Measurements from ENCODE around the gene RAP1GDS1.
"Not testable (repeated sequence)": the region's sequence is repeated elsewhere in the genome, so short reads cannot be mapped to it uniquely, and the experiment has no call there.

RAP1GDS1 gene

DNA sequence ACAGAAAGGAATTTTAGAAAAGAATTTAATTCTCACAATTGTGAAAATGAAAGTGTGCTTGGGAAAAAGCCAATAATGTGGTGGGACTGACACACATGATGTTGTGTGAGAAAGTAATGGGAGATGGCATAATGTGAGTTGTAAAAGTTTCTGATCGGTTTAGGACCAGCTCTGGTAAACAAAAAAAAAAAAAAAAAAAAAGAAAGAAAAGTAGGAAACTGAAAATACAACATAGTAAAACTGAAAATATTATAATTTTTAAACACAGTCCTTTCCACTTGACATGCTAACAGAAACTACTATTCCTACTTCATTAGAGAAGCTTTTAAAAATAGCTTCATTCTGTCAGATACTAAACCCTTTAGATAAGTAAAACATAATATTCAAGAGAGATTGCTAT lies 28.2 kb downstream of the RAP1GDS1 start:
- DNase-seq: no peak

DNA sequence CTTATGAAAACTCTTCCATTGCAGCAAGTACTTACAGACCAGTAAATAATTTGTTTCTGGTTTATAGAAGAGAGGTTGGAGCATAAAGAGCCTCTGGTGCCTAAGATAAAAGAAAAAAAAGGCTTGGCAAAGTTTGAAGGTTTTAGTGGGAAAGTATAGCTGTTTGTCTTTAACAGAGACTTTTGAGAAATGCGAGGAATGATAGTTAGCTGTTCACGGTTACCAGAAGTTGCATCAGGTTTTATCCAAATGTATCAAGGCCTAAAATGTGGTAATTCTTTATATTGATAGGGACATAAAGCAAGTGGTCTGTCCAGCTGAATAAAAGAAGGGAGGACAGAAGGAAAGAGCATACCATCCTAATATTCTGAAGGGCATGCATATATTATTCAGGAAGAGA lies 29.3 kb downstream of the RAP1GDS1 start:
- DNase-seq: no peak

DNA sequence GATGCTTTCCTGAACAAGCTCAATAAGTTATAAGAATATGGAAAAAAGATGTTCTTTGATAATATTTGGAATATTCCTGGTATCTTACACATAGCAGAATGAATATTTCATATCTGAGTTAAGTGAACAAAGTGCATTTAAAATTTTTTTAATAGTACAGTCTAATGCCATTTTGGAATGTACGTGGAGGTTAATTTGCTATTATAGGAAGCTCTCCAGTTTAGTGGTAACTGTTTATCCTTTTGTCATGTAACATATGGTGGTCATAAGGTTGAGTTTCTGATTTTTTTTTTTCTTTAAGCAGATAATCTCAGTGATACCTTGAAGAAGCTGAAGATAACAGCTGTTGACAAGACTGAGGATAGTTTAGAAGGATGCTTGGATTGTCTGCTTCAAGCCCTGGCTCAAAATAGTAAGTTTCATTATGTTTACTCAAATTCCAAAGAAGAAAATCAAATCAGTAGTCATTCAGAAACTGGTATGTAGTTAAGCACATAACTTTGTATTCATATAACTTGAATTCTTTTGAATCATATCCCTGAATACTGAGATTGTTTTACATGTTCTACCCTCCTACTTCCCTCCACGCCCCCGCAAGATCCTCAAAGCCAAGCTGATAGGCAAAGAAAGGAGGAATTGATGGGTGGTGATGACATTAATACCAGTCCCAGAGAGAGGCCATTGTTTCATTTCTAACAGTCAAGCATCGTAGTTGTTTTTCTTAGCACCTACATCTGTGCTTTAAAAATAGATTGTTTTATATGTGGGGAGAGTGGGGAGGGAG lies 32.1 kb downstream of the RAP1GDS1 start:
- no peak for DNase-seq

DNA sequence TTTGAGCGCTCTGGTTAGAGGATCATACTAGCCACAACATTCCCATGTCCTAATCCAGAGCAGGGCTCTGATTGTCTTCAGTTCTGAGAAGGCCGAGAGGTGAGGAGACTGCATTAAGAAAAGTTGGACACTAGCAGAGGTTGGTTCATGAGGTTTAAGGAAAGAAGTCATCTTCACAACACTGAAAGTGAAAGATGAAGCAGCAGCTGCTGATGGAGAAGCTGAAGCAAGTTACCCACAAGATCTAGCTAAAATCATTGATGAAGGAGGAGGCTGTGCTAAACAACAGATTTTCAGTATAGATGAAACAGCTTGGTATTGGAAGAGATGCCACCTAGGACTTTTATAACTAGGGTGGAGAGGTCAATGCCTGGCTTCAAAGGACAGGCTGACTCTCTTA lies 36.8 kb downstream of the RAP1GDS1 start:
- DNase-seq: no peak

DNA sequence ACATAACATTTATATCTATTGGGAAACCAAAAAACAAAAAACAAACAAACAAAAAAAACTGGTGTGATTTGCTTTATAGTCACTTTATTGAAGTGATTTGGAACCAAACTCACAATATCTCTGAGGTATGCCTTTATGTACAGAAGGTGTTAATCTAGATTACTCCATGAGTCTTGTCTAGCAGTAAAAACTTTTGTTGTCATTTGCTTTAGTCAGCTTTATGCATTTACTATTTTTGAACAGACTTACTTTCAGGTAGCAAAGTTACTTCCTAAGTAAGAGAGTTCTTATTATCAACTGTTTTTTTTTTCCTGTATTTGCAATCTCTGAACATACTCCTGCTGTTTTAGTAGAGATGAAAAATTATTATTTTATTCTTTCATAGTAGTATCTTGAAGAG lies 39.5 kb downstream of the RAP1GDS1 start:
- DNase-seq: no peak

DNA sequence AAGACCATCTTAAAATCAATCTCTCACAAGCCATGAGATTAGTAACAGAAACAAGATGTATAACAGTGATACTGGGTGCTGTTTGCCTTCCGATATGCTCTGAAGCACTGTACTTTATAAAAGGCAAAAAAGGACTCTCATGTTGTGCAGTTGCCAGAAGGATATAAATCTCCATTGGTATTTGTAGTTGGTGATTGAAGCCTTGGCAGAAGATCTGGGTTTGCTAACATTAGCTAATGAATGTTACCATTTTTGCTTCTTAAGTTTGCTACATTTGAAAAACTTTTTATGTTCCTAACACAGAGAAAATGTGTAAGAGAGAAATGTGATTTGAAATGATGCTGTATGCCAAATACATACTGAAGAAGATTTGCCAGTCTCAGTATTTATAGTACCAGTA lies 44.4 kb downstream of the RAP1GDS1 start:
- DNase-seq: no peak

DNA sequence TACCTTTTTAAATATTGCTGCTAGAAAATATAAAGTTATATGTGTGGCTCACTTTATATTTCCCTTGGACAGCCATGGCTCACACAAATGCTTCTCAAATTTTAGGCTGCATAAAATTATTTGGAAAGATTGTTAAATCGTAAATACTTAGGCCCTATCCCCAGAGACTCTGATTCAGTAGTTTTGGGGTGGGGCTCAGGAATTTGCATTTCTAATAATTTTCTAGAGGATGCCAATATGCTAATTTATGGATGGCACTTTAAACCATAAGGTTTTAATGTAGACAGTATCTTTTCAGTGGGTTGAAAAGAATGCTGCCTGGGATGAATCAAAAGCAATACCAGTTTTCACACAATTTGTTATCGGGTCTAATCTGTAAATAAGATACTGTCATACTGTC lies 49.7 kb downstream of the RAP1GDS1 start:
- no peak for DNase-seq

DNA sequence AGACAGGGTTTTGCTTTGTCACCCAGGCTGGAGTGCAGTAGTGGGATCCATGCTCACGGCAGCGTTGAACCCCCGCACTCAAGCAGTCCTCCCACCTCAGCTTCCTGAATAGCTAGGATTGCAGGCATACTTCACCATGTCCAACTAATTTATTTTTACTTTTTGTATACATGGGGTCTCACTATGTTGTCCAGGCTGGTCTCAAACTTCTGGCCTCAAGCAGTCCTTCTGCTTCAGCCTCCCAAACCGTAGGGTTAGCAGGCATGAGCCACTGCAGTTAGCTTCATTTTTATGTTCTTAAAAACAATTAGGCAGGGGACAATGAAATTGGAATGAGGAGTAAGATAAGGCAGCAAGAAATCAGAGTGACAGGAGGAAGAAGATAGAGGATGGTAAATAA lies 50.5 kb downstream of the RAP1GDS1 start:
- DNase-seq: no peak

DNA sequence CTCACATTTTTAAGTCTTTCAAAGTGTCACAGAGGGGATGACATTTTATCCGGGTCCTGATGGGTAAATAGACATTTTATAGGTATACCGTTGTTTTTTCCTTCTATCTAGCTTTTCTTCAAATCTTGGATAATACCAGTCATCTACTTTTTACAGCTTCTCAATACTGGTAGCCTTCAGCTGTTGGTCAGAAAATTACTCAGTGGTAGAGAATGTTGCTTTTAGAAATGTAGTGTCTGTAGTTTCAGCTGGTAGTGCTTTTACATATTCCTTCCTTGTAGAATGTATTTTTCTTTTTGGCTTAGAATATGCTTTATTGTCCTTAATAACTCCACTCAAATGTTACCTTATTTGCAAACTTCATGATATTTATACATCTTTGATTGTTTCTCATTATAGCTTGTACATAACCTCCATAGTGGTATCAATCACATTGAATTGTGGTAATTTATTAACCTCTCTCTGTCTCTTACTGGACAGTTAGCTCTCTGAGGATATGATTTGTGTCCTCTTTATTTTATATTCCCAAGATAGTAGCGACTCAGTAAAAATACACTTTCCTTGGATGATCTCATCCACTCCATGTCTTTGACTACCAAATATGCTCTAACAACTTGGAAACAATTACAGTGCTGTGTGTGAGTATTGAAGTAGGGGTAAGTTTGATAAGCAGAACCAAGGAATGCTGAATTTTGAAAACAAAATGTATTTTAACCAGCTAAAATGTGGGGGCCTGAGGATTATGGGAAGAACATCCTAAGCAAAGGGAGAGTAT lies 53.8 kb downstream of the RAP1GDS1 start:
- no peak for DNase-seq

DNA sequence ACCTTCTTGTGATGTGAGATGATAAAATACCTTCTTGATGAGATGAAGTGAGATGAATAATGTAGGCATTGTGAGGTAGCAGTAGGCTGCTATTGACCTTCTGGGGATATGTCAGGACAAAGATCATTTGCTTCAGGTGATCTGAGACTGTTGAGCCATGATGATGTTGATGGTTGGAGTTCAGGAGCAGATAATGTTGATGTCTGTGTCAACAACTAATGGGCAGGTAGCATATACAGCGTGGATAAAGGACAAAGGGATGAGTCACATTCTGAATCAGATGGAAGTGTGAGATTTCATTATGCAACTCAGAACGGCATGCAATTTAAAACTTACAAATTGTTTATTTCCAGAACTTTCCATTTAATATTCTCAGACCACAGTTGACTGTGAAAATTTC lies 57.3 kb downstream of the RAP1GDS1 start:
- no peak for DNase-seq

DNA sequence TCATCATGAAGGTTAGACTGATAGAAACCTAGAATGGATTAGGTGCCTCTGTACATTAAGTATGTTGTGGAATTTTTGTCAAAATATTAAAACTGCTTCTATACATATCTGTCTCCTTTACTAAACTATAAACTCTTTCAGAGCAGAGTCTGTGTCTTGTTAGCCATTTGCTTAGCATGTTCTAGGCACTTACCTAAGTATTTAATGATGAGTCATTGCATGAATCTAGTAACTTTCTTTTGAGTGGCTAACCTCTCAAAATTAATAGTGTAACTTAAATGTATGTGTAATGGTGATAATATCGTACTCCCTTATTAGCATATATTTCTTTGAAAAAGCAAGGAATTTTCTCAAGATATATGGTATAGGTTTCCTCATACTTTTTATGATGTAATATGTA lies 57.8 kb downstream of the RAP1GDS1 start:
- DNase-seq: no peak

DNA sequence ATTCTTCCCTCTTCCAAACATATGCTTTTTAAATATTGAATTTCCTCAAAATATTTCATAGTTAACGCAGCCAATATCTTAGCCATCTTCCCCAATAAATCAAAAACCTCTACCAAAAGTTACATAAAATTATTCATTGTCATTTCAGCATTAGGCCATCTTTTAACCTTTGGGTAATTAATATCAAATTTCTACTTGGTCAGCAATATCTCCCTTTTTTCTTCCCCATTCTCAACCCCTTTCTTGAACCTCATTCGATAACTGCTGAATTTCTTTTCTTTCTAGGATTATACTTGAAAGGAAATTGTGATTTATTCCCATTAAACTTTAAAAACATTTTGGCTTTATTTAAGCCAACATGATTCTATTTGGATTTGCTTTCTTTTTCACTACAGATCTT lies 65.0 kb downstream of the RAP1GDS1 start:
- DNase-seq: no peak

DNA sequence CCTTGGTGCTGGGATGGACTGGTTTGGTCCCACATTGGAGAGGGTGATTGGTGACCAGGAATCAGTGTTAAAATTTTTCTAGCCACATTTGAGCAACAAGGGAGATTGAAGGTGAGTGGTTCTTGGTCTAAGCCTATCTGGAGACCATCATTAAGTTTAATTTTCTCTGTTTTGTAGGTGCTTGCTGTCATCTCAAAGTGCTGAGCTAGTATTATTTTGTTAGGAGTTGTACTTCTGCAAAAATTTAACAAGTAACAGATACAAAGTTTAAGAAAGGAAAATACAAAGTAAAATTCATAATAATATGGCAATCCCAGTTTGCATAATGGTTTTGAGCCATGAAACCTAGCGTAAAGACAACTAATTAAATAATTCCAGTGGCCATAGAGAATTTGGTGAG lies 66.5 kb downstream of the RAP1GDS1 start:
- no peak for DNase-seq

DNA sequence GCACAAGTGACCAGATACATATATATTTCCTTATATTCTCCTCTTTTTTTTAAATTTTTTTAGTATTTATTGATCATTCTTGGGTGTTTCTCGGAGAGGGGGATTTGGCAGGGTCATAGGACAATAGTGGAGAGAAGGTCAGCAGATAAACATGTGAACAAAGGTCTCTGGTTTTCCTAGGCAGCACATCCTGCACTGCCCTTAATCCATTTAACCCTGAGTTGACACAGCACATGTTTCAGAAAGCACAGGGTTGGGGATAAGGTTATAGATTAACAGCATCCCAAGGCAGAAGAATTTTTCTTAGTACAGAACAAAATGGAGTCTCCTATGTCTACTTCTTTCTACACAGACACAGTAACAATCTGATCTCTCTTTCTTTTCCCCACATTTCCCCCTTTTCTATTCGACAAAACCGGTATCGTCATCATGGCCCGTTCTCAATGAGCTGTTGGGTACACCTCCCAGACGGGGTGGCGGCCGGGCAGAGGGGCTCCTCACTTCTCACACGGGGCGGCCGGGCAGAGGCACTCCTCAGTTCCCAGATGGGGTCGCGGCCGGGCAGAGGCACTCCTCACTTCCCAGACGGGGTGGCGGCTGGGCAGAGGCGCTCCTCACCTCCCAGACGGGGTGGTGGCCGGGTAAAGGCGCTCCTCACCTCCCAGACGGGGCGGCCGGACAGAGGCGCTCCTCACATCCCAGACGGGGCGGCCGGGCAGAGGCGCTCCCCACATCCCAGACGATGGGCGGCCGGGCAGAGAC lies 68.9 kb downstream of the RAP1GDS1 start:
- not testable (repeated sequence) for DNase-seq

DNA sequence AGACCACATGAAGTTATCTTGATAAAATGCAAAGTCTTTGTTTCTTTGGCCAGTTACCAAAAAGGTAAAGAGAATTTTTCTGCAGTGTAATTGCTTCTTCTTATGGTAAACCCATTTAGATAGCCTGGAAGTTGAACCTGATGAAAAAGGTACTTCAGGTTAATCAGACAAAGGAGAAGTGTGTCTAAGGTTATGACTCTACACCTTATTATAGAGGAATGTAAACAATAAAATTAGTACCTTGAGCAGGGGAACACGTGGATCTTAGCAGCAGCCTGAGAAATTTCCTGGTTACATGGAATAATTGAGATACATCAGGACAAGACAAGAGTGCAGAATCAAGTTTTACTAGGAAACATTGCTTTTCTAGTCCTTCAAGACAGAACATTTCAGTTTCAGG lies 70.8 kb downstream of the RAP1GDS1 start:
- no peak for DNase-seq

DNA sequence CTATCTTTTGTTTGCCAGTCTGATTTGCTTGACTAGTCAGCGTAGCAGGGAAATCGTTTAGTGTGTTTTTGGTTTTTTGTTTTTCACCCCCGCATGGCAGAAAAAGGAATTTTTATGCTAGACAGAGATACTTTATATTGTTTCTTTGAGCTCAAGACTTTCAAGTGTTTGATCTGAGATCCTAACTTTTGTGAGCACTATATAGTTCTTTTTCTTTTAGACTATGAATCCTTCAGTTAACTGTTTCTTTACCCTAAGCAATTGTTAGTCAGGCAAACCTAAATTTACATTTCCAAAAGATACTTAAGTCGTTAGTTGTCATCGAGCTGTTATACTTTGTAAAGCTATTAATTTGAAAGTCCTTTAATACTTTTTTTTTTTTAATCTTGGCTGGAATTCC lies 73.3 kb downstream of the RAP1GDS1 start:
- no peak for DNase-seq

DNA sequence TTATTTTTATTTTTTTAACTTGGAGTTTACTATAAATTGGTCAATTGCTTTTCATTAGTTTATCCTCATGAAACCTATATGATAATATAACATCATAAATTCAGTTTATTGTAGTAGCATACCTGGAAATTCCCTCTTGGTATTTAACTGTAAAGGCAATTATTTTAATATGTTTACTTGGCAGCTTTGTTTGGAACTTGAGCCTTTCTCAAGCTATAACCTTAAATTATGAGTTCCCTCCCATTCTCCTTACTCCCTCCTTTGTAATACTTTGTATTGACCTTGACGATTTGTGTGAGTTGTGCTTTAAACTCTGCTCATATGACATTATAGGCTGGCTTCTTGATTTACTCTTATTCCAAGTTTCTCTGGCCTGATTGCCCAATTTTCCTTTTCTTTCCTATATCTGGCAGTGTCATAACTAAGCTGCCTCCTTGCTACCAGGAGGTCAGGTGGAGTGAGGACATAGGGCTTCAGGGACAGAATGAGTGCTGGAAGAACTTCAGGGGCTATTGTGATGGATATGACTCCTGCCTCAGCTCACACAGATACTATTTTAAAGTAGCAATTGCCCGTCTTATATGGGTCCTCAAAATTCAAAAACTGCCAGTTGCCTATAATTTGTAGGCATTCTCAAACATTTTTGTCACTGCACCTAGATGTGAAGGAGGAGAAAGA lies 77.7 kb downstream of the RAP1GDS1 start:
- DNase-seq: no peak

DNA sequence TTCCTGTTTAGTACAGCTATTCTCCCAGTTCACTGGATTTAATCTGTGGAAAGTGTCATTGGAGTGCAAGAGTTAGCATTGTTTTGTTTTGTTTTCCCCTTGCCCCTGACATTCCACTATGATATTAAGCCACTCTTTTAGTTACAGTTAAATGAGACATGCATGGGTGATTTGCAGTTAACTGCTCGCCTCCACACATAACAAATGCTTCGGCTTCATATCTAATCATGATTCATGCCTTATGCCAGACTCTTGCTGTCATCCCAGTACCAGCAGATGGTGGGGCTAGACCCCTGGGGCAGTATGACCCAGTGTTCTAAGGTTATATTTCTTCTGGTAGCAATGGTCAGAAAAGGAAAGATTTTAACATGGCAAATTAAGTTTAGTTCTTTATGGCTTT lies 80.1 kb downstream of the RAP1GDS1 start:
- DNase-seq: no peak

DNA sequence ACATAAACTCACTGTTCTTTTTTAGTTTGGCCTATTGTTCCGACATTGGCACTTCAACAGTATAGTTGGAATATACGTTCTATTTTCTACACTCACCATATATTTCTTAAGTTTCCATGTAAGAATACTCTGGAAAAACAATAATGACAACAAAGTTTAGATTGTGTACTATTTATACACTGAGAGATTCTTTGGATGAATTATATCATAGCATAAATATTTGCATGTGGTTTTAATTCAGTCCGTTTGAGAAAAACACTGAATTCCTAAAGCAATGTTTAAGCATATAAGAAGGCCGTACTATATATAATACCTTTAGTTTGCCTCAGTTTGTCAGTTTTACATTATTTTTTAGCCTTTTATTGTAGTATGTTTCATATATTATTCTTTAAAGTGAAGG lies 82.4 kb downstream of the RAP1GDS1 start:
- no peak for DNase-seq

DNA sequence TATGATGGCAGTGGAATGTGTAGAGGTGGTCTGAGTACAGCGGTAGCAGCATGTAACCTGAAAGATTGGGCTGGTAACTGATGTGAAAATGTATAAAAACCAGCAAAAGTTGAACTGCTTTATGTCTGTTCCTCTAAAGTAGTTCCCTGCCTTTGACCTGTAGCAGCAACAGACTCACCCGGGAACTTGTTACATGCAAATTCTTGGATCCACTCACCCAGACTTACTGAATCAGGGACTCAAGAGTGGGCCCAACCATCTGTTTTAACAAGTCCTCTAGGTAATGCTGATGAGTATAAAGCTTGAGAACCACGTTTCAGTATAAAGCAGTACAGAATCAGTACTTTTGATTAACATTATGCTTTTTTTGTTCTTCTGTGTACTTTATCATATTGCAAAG lies 84.7 kb downstream of the RAP1GDS1 start:
- DNase-seq: no peak

DNA sequence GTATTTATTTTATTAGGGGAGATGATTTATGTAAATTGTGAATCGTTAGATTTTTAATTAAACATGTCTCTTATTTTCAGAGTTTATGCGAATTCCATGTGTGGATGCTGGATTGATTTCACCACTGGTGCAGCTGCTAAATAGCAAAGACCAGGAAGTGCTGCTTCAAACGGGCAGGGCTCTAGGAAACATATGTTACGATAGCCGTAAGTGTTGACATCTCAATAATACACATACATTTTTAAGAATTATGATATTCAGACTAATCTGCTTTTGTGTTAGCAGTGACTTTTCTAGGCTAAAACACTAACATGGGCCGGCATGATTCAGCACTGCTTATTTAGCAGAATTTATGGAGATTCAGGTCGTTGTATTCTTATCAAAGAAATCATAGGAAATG lies 91.2 kb downstream of the RAP1GDS1 start:
- DNase-seq: no peak

DNA sequence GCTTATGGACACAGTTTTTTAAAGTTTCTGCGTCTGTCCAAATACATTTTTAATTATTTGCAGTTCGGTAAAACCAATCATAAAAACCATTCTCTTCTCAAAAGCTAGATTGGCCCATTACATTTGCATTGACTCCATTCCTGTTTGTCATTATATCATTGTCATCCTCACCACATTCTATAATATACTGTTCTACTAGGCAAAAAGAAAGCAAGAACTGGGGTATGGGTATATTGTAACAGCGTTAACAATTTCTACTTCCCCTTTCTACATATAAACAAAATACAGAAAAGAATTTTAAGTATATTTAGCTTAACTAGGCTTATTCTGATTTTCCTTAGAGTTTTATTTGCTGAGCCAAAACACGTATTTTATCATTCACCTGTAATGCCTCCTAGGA lies 91.8 kb downstream of the RAP1GDS1 start:
- DNase-seq: no peak

DNA sequence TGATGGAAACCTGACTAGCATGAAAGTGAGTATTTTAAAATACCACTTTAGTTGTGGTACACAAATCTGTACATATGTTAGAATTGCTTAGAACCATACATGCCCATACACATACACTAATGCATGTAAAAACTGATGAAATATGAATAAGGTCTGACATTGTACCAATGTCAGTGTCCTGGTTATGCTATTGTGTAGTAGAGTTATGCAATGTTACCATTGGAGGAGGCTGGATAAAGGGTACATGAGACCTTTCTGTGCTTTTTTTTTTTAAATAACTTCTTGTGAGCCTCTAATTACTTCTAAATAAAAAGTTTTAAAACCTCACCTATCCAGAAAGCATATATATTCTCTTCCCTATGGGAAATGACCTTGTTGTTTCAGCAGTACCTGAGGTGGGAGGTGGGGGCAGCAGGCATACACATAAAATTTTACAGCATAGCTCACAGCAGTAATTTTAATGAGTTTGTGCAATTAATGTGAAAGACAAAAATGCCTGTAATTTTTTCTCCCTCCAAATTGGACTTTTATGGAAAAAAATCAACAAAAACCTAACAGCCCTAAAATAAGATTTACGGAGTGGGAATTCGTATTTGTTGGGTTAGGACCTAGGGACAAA lies 97.6 kb downstream of the RAP1GDS1 start:
- no peak for DNase-seq
